SK-N-SH treated with all-trans-retinoic acid at 6 μM for 48 hours (cell line): Measurements from ENCODE around the gene HDAC4.

ENCODE experiments used
- ARNTL ChIP-seq: fragments of 450-650 bp; formaldehyde crosslinking; IDR thresholded peaks from 2 replicates; pipeline ENCODE4 v1.5.0; 2020; ENCODE audit warnings: low read depth, mild to moderate bottlenecking, moderate library complexity, borderline replicate concordance
- CREB5 ChIP-seq: fragments of 250-450 bp; sonication (Bioruptor Pico); IDR thresholded peaks from 2 replicates; pipeline ENCODE4 v1.5.1; 2020; ENCODE audit warnings: low read depth, mild to moderate bottlenecking, moderate library complexity
- CSDC2 ChIP-seq: fragments of 250-450 bp; sonication (Bioruptor Pico); IDR thresholded peaks from 2 replicates; pipeline ENCODE4 v1.5.0; 2020; ENCODE audit warnings: mild to moderate bottlenecking, moderate library complexity
- RARB ChIP-seq: fragments of 250-450 bp; sonication (Bioruptor Pico); IDR thresholded peaks from 2 replicates; pipeline ENCODE4 v1.8.0; 2021; ENCODE audit warnings: mild to moderate bottlenecking, moderate library complexity
- ZNF70 ChIP-seq: fragments of 450-650 bp; formaldehyde crosslinking; IDR thresholded peaks from 2 replicates; pipeline ENCODE4 v1.5.0; 2020; ENCODE audit warnings: mild to moderate bottlenecking, moderate library complexity
- ZNF8 ChIP-seq: fragments of 450-650 bp; formaldehyde crosslinking; IDR thresholded peaks from 2 replicates; pipeline ENCODE4 v1.5.0; 2020; ENCODE audit warnings: mild to moderate bottlenecking, moderate library complexity
- TF ChIP-seq, protein P1 (sequence below): fragments of 250-450 bp; sonication (Bioruptor Pico); IDR thresholded peaks from 2 replicates; pipeline ENCODE4 v1.5.1; 2021; ENCODE audit warnings: mild to moderate bottlenecking, moderate library complexity

- TF ChIP-seq ARNTL (CRISPR knock-in tag), result no peak
- no peak for TF ChIP-seq ZNF8 (CRISPR knock-in tag)
- TF ChIP-seq, protein P1, sequence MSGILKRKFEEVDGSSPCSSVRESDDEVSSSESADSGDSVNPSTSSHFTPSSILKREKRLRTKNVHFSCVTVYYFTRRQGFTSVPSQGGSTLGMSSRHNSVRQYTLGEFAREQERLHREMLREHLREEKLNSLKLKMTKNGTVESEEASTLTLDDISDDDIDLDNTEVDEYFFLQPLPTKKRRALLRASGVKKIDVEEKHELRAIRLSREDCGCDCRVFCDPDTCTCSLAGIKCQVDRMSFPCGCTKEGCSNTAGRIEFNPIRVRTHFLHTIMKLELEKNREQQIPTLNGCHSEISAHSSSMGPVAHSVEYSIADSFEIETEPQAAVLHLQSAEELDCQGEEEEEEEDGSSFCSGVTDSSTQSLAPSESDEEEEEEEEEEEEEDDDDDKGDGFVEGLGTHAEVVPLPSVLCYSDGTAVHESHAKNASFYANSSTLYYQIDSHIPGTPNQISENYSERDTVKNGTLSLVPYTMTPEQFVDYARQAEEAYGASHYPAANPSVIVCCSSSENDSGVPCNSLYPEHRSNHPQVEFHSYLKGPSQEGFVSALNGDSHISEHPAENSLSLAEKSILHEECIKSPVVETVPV (CRISPR knock-in tag), result no peak
- TF ChIP-seq CSDC2 (CRISPR knock-in tag), result no peak
- TF ChIP-seq RARB (CRISPR knock-in tag), result no peak
- TF ChIP-seq CREB5 (CRISPR knock-in tag), result no peak
- TF ChIP-seq ZNF70, result no peak
These were observed 141.6 kb downstream of the HDAC4 start for GRCh38 chr2:239259173-239259572.
